ENCODE measurements around the gene VENTX.
A peak's percentile ranks its signal among the peaks of the same experiment; 100 is the strongest.
"Not testable (repeated sequence)": the region's sequence is repeated elsewhere in the genome, so short reads cannot be mapped to it uniquely, and the experiment has no call there.

Gene VENTX

GRCh38 chr10:133258818-133259601, 21.4 kb downstream of the VENTX start:
- DNase-seq: peak; percentile 95

- no peak for DNase-seq
Measured at GRCh38 chr10:133259602-133259989, 21.9 kb downstream of the VENTX start.

DNA sequence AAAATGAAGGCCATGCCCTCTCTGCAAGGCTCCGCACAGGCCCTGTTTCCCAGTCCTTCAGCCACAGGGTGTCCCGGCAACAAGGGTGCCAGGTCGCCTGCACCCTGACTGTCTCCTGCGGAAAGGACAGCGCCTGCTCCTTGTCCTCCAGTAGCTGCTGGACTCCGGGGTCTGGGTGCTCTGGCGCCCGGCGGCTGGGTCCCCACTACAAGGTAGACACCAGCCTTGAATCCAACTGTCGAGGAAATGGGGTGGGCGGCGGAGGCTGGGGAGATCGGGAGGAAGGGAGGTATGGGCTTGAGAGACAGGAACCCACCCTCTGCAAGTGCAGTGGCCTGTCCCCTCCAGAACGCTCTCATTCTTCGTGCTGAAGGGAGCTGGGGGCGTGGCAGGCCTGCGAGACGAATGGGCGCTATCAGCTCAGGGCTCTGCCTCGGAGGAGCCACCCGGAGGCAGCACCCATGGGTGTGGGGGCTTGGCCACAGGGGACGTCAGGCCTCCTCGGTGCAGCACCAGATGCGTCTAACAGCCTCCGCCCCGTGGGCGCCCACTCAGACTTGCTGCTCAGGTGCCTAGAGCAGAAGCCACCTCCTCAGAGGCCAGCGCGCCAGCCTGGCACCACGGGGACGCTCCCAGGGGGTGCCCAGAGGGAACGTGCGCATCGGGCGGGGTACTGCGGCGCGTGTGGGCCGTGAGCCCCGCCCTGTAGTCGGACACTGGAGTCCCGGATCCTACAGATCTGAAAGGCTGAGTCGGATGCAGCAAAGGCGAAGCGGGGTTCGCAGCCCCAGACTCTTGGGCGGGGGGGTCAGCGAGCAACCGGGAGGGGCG, 23.5 kb downstream of the VENTX start:
- peak; percentile 78 for DNase-seq

DNA sequence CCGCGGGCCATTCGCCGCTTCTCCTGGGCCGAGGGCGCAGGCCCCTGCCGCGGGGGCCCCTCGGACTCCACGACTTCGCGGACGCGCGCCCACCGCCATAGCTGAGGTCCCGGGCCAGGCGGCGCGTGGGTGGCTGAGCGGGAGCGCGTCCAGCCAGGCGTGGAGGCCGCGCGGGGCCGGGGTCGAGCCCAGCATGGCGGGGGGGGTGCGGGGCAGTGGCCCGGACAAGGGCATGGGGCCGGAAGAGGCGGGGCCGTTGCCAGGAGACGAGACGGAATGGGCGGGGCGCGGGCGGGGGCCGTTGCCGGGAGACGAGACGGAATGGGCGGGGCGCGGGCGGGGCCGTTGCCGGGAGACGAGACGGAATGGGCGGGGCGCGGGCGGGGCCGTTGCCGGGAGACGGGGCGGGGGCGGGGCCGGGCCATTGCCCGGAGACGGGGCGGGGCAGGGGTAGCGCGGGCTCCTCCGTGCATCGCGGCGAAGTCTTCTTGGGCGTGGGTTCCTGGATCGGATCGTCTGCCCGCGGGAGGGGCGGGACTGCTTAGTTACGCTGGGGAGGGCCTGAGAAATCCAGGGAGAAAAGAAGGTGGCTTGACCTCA, 24.2 kb downstream of the VENTX start:
- DNase-seq: peak; percentile 90

DNA sequence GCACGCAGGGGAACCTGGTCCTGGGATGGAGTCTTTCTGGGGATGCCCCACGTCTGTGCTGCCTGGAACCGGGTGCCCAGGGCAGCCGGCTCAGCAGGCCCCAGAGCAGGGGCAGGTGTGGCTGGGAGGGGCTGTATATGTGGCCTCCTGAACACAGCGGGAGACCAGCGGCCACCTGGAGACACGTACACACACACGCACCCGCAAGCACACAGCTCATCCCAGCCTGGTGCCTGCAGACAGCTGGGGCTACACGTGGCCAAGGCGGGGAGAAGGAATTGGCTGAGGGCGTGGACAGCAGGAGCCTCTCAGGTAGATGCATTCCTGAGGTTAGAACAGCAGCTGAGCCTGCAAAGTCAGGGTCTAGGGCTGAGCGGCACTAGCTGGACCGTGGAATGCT, 25.0 kb downstream of the VENTX start:
- no peak for DNase-seq

DNA sequence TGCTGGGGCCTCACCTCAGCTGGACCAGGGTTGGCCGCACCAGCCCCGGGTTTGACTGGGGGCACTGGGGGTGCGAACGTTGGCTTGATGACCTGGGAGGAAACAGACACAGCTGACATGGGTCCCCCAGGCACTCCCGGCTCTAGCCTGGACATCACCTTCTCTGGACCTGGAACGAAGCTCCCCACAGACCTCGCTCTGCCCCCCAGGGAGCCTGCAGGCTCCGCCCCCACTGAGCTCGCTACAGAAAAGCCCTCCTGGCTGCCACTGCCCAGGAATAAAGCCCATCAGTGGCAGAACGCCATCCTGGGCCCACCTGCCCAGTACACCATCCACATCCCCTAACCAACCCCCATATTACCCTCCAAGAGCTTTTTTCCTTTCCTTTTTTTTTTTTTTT, 26.0 kb downstream of the VENTX start:
- DNase-seq: no peak

DNA sequence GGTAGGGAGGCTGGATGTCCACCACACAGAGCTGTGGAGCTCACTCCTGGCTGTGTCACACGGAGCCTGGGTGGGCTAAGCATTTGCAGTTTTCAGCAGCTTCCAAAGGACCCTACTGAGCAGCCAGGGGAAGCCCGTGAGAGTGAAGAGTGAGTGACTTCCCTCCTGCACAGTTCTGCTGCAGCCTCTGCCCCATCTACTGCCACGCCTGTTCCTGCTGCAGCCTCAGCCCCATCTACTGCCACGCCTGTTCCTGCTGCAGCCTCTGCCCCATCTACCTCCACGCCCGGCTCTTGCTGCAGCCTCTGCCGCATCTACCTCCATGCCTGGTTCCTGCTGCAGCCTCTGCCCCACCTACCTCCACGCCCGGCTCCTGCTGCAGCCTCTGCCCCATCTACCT, 26.8 kb downstream of the VENTX start:
- no peak for DNase-seq

DNA sequence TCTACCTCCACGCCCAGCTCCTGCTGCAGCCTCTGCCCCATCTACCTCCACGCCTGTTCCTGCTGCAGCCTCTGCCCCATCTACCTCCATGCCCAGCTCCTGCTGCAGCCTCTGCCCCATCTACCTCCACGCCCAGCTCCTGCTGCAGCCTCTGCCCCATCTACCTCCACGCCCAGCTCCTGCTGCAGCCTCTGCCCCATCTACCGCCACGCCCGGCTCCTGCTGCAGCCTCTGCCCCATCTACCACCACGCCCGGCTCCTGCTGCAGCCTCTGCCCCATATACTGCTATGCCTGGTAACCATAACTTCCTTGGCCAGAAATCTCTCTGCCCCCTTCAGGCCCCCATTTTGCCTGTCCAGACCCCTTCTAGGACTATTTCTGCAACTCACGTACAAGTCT, 27.4 kb downstream of the VENTX start:
- DNase-seq: not testable (repeated sequence)

- DNase-seq: no peak
Measured at GRCh38 chr10:133266056-133266795, 28.6 kb downstream of the VENTX start.

- DNase-seq: no peak
Measured at GRCh38 chr10:133267293-133267692, 29.6 kb downstream of the VENTX start.

- DNase-seq: no peak
Measured at GRCh38 chr10:133267829-133268228, 30.2 kb downstream of the VENTX start.

DNA sequence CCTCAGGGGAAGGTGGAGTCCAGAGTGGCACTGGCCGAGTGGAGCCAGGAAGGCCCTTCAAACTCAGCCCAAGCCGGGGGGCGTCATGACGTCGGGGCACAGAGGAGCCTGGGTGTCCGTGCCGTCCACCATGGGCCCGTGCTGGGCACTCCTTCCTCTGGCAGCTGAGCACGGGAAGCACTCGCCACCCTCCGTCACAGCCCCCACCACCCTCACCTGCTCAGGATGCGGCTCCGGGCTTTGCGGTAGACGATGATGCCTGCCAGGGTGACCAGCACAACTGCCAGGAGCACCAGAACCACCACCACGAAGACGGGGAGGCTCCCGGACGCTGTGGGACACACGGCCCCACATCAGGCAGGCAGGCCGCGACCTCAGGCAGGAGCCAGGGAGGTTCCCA, 30.9 kb downstream of the VENTX start:
- DNase-seq: no peak

GRCh38 chr10:133269367-133269766, 31.7 kb downstream of the VENTX start:
- DNase-seq: no peak

DNA sequence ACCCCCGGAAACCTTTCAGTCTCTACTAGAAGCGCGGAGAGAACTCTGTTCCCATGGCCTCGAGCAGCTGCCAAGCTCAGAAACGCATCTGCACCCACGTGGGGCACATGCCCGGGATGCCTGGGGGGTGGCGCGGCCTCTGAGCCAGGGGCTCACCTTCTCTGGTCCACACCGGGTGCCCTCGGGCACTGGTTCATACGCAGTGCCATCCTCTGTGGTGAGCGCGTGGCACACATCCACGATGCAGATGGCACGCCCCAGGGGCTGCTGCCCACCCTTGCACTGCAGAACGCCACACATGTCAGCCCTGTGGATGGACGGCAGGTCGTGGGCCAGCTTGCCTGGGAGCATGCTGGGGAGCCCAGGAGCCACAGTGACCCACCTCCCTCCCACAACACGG, 32.5 kb downstream of the VENTX start:
- DNase-seq: no peak

GRCh38 chr10:133270773-133271297, 33.2 kb downstream of the VENTX start:
- no peak for DNase-seq

- no peak for DNase-seq
Measured at GRCh38 chr10:133271521-133272300, 34.1 kb downstream of the VENTX start.

GRCh38 chr10:133272301-133272963, 34.8 kb downstream of the VENTX start:
- no peak for DNase-seq

- DNase-seq: no peak
Measured at GRCh38 chr10:133272964-133273420, 35.3 kb downstream of the VENTX start.

DNA sequence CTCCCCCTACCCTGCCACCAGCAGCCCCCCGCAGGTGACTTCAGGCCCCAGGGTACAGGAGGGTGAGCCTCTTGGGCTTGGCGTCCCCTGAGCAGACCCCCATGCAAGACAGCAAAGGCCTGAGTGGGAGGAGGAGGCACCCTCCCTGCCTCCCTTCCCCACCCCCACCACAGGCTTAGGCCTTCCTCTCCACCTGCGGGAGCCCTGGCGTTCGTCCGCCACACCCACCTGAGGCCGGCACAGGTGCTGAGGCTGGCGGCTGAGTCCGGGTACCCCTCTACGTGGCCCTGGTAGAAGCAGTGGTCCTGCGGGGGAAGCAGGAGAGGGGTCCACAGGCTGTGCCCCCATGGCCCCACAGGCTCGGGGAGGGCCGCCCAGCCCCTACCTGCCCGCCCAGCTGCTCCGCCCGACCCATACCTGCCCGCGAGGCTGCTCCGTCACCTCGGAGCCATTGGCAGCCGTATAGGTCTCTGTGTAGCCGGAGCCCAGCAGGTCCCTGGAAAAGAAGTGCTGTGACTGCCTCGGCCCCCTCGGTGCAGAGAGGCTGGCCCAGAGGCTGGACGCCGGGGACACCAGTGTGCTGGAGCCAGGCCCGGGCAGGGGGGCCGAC, 36.0 kb downstream of the VENTX start:
- DNase-seq: no peak

GRCh38 chr10:133274751-133275683, 37.4 kb downstream of the VENTX start:
- DNase-seq: peak; percentile 91
